Sigmoid colon (tissue), 3 donors: ENCODE results near the gene ZMIZ1.

Experiments used
- CTCF ChIP-seq, 4 experiments: fragments of 450-650 bp in 3 of 4; fragments of 200-600 bp in 1 of 4; IDR thresholded peaks; one replicate each; pipeline ENCODE4 v1.5.1; 2016 to 2019; ENCODE audit warnings: antibody characterized with exemption in 4 of 4, mild to moderate bottlenecking in 3 of 4, moderate library complexity in 2 of 4
- POLR2A ChIP-seq, 2 donors: fragments of 450-650 bp; IDR thresholded peaks; one replicate each; pipeline ENCODE4 v1.6.1; 2016; ENCODE audit warnings: antibody characterized with exemption in 2 of 2, mild to moderate bottlenecking in 2 of 2, moderate library complexity in 2 of 2

DNA sequence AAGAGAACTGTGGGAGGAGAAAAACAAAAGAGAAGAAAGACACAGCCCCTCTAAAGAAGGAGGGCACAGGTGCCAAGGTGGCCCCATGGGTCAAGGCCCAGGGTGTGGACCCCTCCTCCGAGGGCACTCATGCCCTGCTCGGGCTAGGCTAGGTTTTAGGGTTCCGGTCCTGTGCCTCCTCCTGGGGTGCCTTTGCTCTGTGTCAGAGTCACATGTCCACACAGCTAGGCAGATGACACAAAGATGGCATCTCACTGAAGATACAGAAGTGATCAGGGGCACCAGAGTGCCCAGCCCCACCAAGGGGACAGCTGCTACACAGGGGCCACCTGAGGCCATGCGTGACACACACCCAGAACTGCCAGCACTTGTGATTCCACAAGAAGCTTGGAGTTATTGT, 162.1 kb downstream of the ZMIZ1 start:
- TF ChIP-seq CTCF (IDR thresholded peaks at IDR 0.05) (no peak), POLR2A (IDR thresholded peaks at IDR 0.05) (no peak)
